HepG2 (cell line): ENCODE results near the gene TREH. TPM values are rescaled to one million over a fixed set of nuclear protein-coding genes. Genes with fewer than 3 reads are reported as not detected.

Experiments used
- ATAC-seq: fragments of 200-7000 bp; cut with Tn5 transposase; 3 replicates; pipeline ENCODE4 v1.9.1; 2020; ENCODE audit warnings: mild to moderate bottlenecking, moderate library complexity
- BruUV-seq: library from RNA; stranded (reverse); fragments of 400-500 nt; replicated peaks from 2 replicates; lab custom pipeline; 2021; lab: Mats Ljungman, UMichigan
- CTCF ChIA-PET: fragments of 300-600 bp; formaldehyde crosslinking; extraction: SDS; loops from one replicate; lab custom pipeline; 2021; ENCODE audit warnings: low total read pairs, inconsistent platforms, low intra/inter-chr PET ratio; lab: Yijun Ruan, JAX
- POLR2A ChIA-PET: fragments of 350-600 bp; sonication (Branson Sonifier 250); formaldehyde crosslinking; loops from one replicate; lab custom pipeline; 2020; ENCODE audit warnings: antibody characterized with exemption, inconsistent platforms; lab: Yijun Ruan, JAX
- DNase-seq: peaks from one replicate; pipeline ENCODE4 v3.0.0-alpha.2; 2015; ENCODE audit warnings: low spot score
- FAIRE-seq: peaks from 3 replicates; lab custom pipeline; 2011; peaks lifted over from hg19 to GRCh38; lab: Jason Lieb, UNC
- H2AFZ ChIP-seq: one replicate; pipeline ENCODE4 v1.6.1; 2011; ENCODE audit warnings: low read length, inconsistent platforms
- H3K27ac ChIP-seq: fragments of 300-600 bp; 3 replicates; pipeline ENCODE4 v1.8.0; 2011; ENCODE audit warnings: mixed run types, mild to moderate bottlenecking, mixed read lengths, low read length, inconsistent platforms; ENCODE audit not compliant: insufficient read depth; ENCODE audit errors: extremely low read length
- H3K27me3 ChIP-seq, 2 experiments: fragments of 200-600 bp in 1 of 2; 2 replicates in 1 of 2; 3 replicates in 1 of 2; pipeline versions ENCODE4 v1.6.0 to v1.8.0; 2011; ENCODE audit warnings: low read length in 2 of 2, mild to moderate bottlenecking in 2 of 2, moderate library complexity in 2 of 2, inconsistent platforms in 1 of 2; ENCODE audit not compliant: insufficient read depth in 2 of 2, control insufficient read depth in 1 of 2
- H3K36me3 ChIP-seq, 2 experiments: fragments of 200-600 bp in 1 of 2; replicated peaks in 1 of 2; 2 replicates in 1 of 2; 3 replicates in 1 of 2; pipeline versions ENCODE4 v1.5.1 to v1.8.0; 2011; ENCODE audit warnings: low read length in 2 of 2, inconsistent platforms in 1 of 2; ENCODE audit not compliant: insufficient read depth in 2 of 2, control insufficient read depth in 1 of 2
- H3K4me1 ChIP-seq: 2 replicates; pipeline ENCODE4 v1.5.1; 2012; ENCODE audit warnings: low read length, inconsistent platforms; ENCODE audit not compliant: insufficient read depth
- H3K4me2 ChIP-seq: 2 replicates; pipeline ENCODE4 v1.6.0; 2011; ENCODE audit warnings: low read depth, low read length, inconsistent platforms
- H3K4me3 ChIP-seq, 3 experiments: fragments of 200-600 bp in 1 of 3; sonication (generic), shearing (Covaris generic) in 1 of 3; replicated peaks in 1 of 3; 2 replicates each; pipeline ENCODE4 v1.5.1; 2011 to 2016; ENCODE audit warnings: low read length in 3 of 3, inconsistent platforms in 2 of 3, low read depth in 2 of 3, mild to moderate bottlenecking in 2 of 3, control low read depth in 1 of 3, mixed read lengths in 1 of 3; ENCODE audit not compliant: insufficient read depth in 1 of 3
- H3K79me2 ChIP-seq: one replicate; pipeline ENCODE4 v1.6.1; 2011; ENCODE audit warnings: low read length, inconsistent platforms; ENCODE audit not compliant: insufficient read depth
- H3K9ac ChIP-seq: 2 replicates; pipeline ENCODE4 v1.6.0; 2011; ENCODE audit warnings: mild to moderate bottlenecking, low read depth, low read length, inconsistent platforms; ENCODE audit not compliant: insufficient read depth
- H3K9me3 ChIP-seq: 2 replicates; pipeline ENCODE4 v1.5.1; 2012; ENCODE audit warnings: mild to moderate bottlenecking, low read length
- H4K20me1 ChIP-seq: 2 replicates; pipeline ENCODE4 v1.6.0; 2011; ENCODE audit warnings: inconsistent platforms, mild to moderate bottlenecking, low read length, moderate library complexity; ENCODE audit not compliant: insufficient read depth
- ARNTL ChIP-seq: sonication (generic); formaldehyde crosslinking; IDR thresholded peaks from 2 replicates; pipeline ENCODE4 v1.4.0; 2020; ENCODE audit warnings: mild to moderate bottlenecking, missing genetic modification reagents
- BATF2 ChIP-seq: sonication (generic); formaldehyde crosslinking; IDR thresholded peaks from 2 replicates; pipeline ENCODE4 v1.8.0; 2022; ENCODE audit warnings: mild to moderate bottlenecking, missing genetic modification reagents, moderate library complexity
- E2F5 ChIP-seq: sonication (generic); formaldehyde crosslinking; conservative IDR thresholded peaks from 2 replicates; pipeline ENCODE4 v1.4.0; 2020; ENCODE audit warnings: missing genetic modification reagents
- HDAC2 ChIP-seq: sonication (generic); formaldehyde crosslinking; IDR thresholded peaks from 2 replicates; pipeline ENCODE4 v1.4.0; 2020; ENCODE audit warnings: missing genetic modification reagents
- HDAC6 ChIP-seq: fragments of 200-600 bp; sonication (generic); IDR thresholded peaks from 2 replicates; pipeline ENCODE4 v1.7.0; 2017; ENCODE audit warnings: mild to moderate bottlenecking, antibody characterized with exemption, low read length, low read depth
- MAFF ChIP-seq: IDR thresholded peaks from 2 replicates; pipeline ENCODE4 v1.6.1; 2011; ENCODE audit warnings: low read depth, low read length, improper control_type of control experiment
- SRY ChIP-seq: sonication (generic); formaldehyde crosslinking; IDR thresholded peaks from 2 replicates; pipeline ENCODE4 v1.8.0; 2022; ENCODE audit warnings: mild to moderate bottlenecking, missing genetic modification reagents
- ZBTB14 ChIP-seq: sonication (generic); formaldehyde crosslinking; IDR thresholded peaks from 2 replicates; pipeline ENCODE4 v1.4.0; 2020; ENCODE audit warnings: missing genetic modification reagents
- ZBTB39 ChIP-seq: sonication (generic); formaldehyde crosslinking; IDR thresholded peaks from 2 replicates; pipeline ENCODE4 v1.5.0; 2020; ENCODE audit warnings: missing genetic modification reagents
- ZBTB44 ChIP-seq: sonication (generic); formaldehyde crosslinking; IDR thresholded peaks from 2 replicates; pipeline ENCODE4 v1.4.0; 2020; ENCODE audit warnings: missing genetic modification reagents
- ZEB1 ChIP-seq: IDR thresholded peaks from 2 replicates; pipeline ENCODE4 v1.6.1; 2012; ENCODE audit warnings: mild to moderate bottlenecking, low read depth, inconsistent platforms; ENCODE audit not compliant: insufficient replicate concordance
- ZNF33A ChIP-seq: sonication (generic); formaldehyde crosslinking; IDR thresholded peaks from 2 replicates; pipeline ENCODE4 v1.5.1; 2020; ENCODE audit warnings: missing genetic modification reagents, mild to moderate bottlenecking, moderate library complexity, borderline replicate concordance
- ZNF362 ChIP-seq: sonication (generic); formaldehyde crosslinking; IDR thresholded peaks from 2 replicates; pipeline ENCODE4 v1.4.0; 2020; ENCODE audit warnings: missing genetic modification reagents, mild to moderate bottlenecking, borderline replicate concordance
- WGBS: methylation state at CpG from one replicate; pipeline ENCODE4 v1.1.6; 2017; ENCODE audit warnings: low lambda C conversion rate; 5-methylcytosine and 5-hydroxymethylcytosine counted together
- in situ Hi-C: cut with HindIII; loops from 2 replicates; pipeline ENCODE4 v1.10.0; 2017; ENCODE audit warnings: low pct_unique_long_range_greater_than_20kb; ENCODE audit not compliant: extremely low pct_ligation_motif_present
- intact Hi-C: fragments of 100-400 bp; cut with micrococcal nuclease; formaldehyde crosslinking; loops from one replicate; pipeline ENCODE4 v1.10.0; 2022; ENCODE audit not compliant: unreplicated experiment
- polyA plus RNA-seq, 8 experiments: library from polyadenylated mRNA; depleted of rRNA in 3 of 8; stranded (reverse) in 7 of 8; unstranded in 1 of 8; fragments of >200 nt; fragmentation: Illumina TruSeq in 4 of 8; extraction: Trizol in 4 of 8; gene quantifications; 2 replicates each; pipeline versions ENCODE4 v1.2.1 to v1.2.3, GENCODE V29; 2011 to 2016; ENCODE audit warnings: low read depth in 4 of 8, missing spikeins in 1 of 8, mixed read lengths in 1 of 8; ENCODE audit not compliant: insufficient read depth in 1 of 8
- total RNA-seq, 5 experiments: library from RNA; depleted of rRNA; stranded (reverse); fragments of >200 nt; fragmentation: Illumina TruSeq; extraction: Trizol; gene quantifications; 2 replicates each; pipeline ENCODE4 v1.2.3, GENCODE V29; 2016; ENCODE audit warnings: low read depth in 1 of 5
- TF ChIP-seq, protein P1 (sequence below): sonication (generic); formaldehyde crosslinking; IDR thresholded peaks from 2 replicates; pipeline ENCODE4 v1.4.0; 2020; ENCODE audit warnings: missing genetic modification reagents; ENCODE audit errors: not compliant biosample characterization

The TREH gene
- total and polyA plus RNA-seq, 2 of the 13 experiments (the other 11 are each of a cell fraction or from before 2014, with no cell fraction given): 0.53 to 0.86 TPM

DNA sequence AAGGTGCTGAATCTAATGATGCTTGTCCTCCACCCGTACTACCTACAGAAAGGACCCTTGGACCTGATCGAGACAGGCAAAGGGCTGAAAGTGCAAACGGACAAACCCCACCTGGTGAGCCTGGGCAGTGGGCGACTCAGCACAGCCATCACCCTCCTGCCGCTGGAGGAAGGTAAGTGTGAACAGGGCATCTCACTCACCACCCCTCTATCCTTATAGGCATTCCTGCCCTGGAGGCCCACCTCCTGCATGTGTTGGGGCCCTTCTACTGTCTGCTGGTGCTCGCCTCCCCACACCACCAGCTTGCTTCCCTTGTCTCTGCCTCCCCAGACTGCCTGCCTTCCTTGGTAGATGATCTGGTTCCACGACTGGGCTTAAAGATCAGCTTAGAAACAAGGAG is 64.9 kb downstream of the TREH start (continued):
- TF ChIP-seq ZBTB39 (CRISPR knock-in tag) (no peak), BATF2 (no peak)

DNA sequence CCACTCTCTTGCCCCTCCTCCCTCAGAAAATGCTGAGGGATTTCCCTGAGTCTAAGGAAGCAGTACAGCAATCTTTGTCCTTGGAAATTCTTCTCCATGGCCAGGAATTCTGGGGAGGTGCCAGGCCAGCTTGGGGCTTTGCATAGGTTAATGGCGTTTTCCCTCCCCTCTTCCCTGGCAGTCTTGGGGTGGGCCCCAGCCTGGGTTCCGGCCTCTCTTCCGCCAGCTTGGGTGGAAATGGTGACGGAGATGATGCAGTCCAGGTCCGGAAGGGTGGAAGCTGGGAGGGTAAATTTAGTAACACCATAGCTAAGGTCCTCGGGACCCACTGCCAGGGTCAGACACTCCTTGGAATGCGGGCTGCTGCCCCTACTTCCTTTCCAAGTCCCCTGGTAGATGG is 67.1 kb downstream of the TREH start:
- intact Hi-C loops: no loop called here
- no peaks in the 10 kb centered on the region for H3K9me3 ChIP-seq
- DNase-seq (no peak), FAIRE-seq (no peak), ATAC-seq (no peak)
- H3K4me2 ChIP-seq: no peak overlapping the region
- no peak overlapping the region for H3K27ac ChIP-seq
- no peak overlapping the region for H2AFZ ChIP-seq
- in situ Hi-C loops: no loop called here
- POLR2A ChIA-PET: interaction anchor here (1.5 kb wide), 1 partner anchor 9 kb away, joined by 12 read pairs; no protein-coding TSS in a partner anchor
- BruUV-seq: no TSS peak
- H3K27me3 ChIP-seq: no peaks in the 10 kb centered on the region
- no peak overlapping the region for H3K9ac ChIP-seq
- H3K4me1 ChIP-seq: peaks cover 31% of the 10 kb centered on the region
- WGBS: 96% methylated on average over 4 of the region's 7 CpGs
- CTCF ChIA-PET: no interaction called here
- H3K79me2 ChIP-seq: no peaks in the 10 kb centered on the region
- no peaks in the 10 kb centered on the region for H4K20me1 ChIP-seq
- H3K36me3 ChIP-seq: peaks cover 0 to 1% of the 10 kb centered on the region in 2 experiments; a peak in 1 of 5 replicates
- H3K4me3 ChIP-seq: no peak overlapping the region
- TF ChIP-seq, protein P1, sequence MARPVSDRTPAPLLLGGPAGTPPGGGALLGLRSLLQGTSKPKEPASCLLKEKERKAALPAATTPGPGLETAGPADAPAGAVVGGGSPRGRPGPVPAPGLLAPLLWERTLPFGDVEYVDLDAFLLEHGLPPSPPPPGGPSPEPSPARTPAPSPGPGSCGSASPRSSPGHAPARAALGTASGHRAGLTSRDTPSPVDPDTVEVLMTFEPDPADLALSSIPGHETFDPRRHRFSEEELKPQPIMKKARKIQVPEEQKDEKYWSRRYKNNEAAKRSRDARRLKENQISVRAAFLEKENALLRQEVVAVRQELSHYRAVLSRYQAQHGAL: no peak
- no peak for TF ChIP-seq ZNF33A (CRISPR knock-in tag)
- TF ChIP-seq ZBTB44 (CRISPR knock-in tag): no peak
- no peak for TF ChIP-seq ZEB1
- no peak for TF ChIP-seq MAFF
- TF ChIP-seq HDAC6: no peak
- TF ChIP-seq ZBTB14 (CRISPR knock-in tag): no peak
- TF ChIP-seq ARNTL (CRISPR knock-in tag): no peak
- no peak for TF ChIP-seq E2F5 (CRISPR knock-in tag)
- no peak for TF ChIP-seq ZNF362 (CRISPR knock-in tag)
- no peak for TF ChIP-seq SRY (CRISPR knock-in tag)
- TF ChIP-seq HDAC2 (CRISPR knock-in tag): no peak
